Peyer's patch (tissue), 4 donors: ENCODE results near the gene USP3. TPM values are rescaled to one million over a fixed set of nuclear protein-coding genes. Genes with fewer than 3 reads are reported as not detected.

Experiments
- DNase-seq, 3 donors: peaks; one replicate each; pipeline ENCODE4 v3.0.0-alpha.2; 2017 to 2019
- H3K27ac ChIP-seq, 4 donors: fragments of 200-600 bp; sonication (generic); one replicate each; pipeline ENCODE4 v1.5.1; 2016 to 2019
- H3K27me3 ChIP-seq, 2 donors: fragments of 200-600 bp; sonication (generic); one replicate each; pipeline ENCODE4 v1.5.1; 2019
- H3K36me3 ChIP-seq, 3 donors: fragments of 200-600 bp; sonication (generic); one replicate each; pipeline ENCODE4 v1.5.1; 2016 to 2019
- H3K4me1 ChIP-seq, 4 donors: fragments of 200-600 bp; sonication (generic); one replicate each; pipeline ENCODE4 v1.5.1; 2016 to 2019
- H3K4me3 ChIP-seq, 4 donors: fragments of 200-600 bp; sonication (generic); 1 replicate in 3 of 4; 2 replicates in 1 of 4; pipeline ENCODE4 v1.5.1; 2016 to 2019; ENCODE audit warnings: mild to moderate bottlenecking in 1 of 4
- H3K9me3 ChIP-seq, 4 donors: fragments of 200-600 bp; sonication (generic); one replicate each; pipeline ENCODE4 v1.5.1; 2016 to 2019; ENCODE audit warnings: mild to moderate bottlenecking in 1 of 4
- POLR2A ChIP-seq, 2 donors: fragments of 450-650 bp; IDR thresholded peaks; one replicate each; pipeline ENCODE4 v1.5.1; 2017; ENCODE audit warnings: antibody characterized with exemption in 2 of 2, mild to moderate bottlenecking in 2 of 2, moderate library complexity in 2 of 2
- total RNA-seq, 4 donors: library from RNA; depleted of rRNA; stranded (reverse); fragments of >200 nt; gene quantifications; one replicate each; pipeline ENCODE4 v1.1.0, GENCODE V29; 2016
- TF ChIP-seq, protein P1 (sequence below), 6 experiments: fragments of 450-650 bp in 4 of 6; fragments of 200-600 bp in 2 of 6; sonication (generic) in 1 of 6; IDR thresholded peaks; one replicate each; pipeline ENCODE4 v1.5.1; 2017 to 2019; ENCODE audit warnings: antibody characterized with exemption in 6 of 6, mild to moderate bottlenecking in 3 of 6, moderate library complexity in 1 of 6

The USP3 gene
- total RNA-seq, 4 donors from 2014 or later: 67.8 to 86.1 (median 76.9) TPM

DNA sequence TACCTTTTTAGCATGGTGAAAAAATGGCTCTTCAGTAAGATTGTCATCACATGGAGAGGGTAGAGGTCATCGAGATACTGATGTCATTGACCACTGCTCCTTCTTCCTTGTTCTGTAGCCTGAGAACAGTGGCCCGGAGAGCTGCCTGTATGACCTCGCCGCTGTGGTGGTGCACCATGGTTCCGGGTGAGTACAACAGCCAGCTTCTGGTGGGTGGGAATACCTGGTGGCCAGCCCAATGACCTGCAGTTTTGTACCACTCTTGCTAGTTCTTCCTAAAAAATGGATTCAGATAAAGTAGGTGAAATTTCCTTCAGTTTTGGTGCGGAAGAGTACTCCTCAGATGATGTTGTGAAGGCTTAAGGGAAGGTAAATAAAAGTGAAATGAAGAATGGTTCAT is 84.4 kb downstream of the USP3 start:
- Histone ChIP-seq H3K4me3 (no peak overlapping the region), H3K36me3 (peaks cover 0 to 69% (median 2%) of the 10 kb centered on the region in 3 donors), H3K9me3 (no peaks in the 10 kb centered on the region), H3K27me3 (no peaks in the 10 kb centered on the region), H3K4me1 (no peaks in the 10 kb centered on the region), H3K27ac (no peak overlapping the region)
- no peak for TF ChIP-seq POLR2A (IDR thresholded peaks at IDR 0.05)
- TF ChIP-seq, protein P1, sequence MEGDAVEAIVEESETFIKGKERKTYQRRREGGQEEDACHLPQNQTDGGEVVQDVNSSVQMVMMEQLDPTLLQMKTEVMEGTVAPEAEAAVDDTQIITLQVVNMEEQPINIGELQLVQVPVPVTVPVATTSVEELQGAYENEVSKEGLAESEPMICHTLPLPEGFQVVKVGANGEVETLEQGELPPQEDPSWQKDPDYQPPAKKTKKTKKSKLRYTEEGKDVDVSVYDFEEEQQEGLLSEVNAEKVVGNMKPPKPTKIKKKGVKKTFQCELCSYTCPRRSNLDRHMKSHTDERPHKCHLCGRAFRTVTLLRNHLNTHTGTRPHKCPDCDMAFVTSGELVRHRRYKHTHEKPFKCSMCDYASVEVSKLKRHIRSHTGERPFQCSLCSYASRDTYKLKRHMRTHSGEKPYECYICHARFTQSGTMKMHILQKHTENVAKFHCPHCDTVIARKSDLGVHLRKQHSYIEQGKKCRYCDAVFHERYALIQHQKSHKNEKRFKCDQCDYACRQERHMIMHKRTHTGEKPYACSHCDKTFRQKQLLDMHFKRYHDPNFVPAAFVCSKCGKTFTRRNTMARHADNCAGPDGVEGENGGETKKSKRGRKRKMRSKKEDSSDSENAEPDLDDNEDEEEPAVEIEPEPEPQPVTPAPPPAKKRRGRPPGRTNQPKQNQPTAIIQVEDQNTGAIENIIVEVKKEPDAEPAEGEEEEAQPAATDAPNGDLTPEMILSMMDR (IDR thresholded peaks at IDR 0.05): no peak
- no peak for DNase-seq

DNA sequence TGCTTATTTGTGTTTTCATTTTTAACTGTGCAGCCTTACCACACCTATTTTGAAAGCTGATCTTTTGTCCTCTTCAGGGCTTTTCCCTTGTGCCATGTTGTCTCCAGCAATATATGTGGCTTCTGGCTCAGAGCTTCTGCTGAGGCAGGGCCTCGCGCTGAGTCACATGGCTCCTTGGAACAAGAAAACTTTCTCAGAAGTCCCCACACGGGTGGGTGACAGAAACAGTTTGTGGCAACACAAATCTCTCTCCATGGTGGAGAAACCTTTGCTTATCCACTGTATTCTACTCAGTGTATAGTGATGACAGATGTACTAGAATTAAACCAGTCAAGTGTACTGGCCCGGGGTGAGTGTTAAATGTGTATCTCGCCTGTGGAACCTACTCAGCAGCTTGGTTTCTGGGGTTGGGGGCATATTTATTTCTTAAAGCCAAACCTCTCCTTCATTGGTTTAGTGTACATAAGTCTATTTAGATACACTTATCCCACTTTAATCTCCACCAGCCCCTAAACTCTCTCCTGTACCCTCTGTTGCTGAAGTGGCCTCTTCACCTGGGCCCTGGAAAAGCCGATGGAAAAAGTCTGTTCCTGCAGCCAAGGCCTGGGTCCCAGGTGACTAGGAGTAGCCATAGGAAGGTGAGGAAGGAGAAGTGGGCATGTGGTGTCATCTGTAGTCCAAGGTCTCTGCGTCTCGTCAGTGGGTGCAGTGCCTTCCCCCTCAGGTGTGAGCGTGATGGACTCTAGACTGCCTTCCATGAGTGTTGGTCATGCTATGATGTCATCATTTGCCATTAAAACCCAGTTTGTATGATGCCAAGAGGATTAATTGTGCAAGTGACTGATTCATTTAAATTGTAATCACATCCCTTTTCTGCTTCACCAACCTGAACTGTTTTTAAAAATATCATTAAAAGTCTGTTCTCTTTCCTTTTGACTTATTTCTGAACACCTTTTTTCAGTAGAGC is 89.6 kb downstream of the USP3 start:
- Histone ChIP-seq H3K27me3 (no peaks in the 10 kb centered on the region), H3K4me3 (no peak overlapping the region), H3K9me3 (no peaks in the 10 kb centered on the region), H3K27ac (peak overlapping the region in 1 of 4 donors; percentile 53), H3K4me1 (peaks cover 0 to 34% (median 4%) of the 10 kb centered on the region in 4 donors), H3K36me3 (peaks cover 0 to 48% (median 2%) of the 10 kb centered on the region in 3 donors)
- DNase-seq: no peak
- no peak for TF ChIP-seq POLR2A (IDR thresholded peaks at IDR 0.05)
- TF ChIP-seq, protein P1 (IDR thresholded peaks at IDR 0.05): no peak

DNA sequence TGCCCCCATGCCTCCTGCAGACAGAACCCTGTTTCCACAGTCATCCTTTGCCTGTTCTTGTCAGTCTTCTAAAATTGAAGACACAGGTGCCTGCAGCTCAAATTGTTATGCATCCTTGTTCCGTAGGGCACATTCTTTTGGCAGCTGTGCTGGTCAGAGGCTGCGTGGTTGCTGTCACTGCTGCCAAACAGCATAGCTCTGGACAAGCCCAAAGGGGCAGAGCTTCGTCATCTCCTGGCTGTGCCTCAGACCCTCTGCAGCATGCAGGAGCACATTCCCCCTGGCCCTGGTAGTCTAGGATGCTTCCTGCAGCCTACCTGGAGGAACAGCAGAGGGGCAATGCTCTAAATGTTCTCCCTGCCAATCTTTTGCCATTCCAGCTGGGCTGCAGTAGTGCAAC is 90.7 kb downstream of the USP3 start:
- Histone ChIP-seq H3K27ac (peak overlapping the region in 2 of 4 donors; percentile 53 to 89), H3K27me3 (no peaks in the 10 kb centered on the region), H3K4me1 (peaks cover 0 to 34% (median 4%) of the 10 kb centered on the region in 4 donors), H3K4me3 (no peak overlapping the region), H3K36me3 (peaks cover 0 to 37% (median 2%) of the 10 kb centered on the region in 3 donors), H3K9me3 (no peaks in the 10 kb centered on the region)
- no peak for TF ChIP-seq POLR2A (IDR thresholded peaks at IDR 0.05)
- TF ChIP-seq, protein P1 (IDR thresholded peaks at IDR 0.05): no peak
- DNase-seq: no peak

DNA sequence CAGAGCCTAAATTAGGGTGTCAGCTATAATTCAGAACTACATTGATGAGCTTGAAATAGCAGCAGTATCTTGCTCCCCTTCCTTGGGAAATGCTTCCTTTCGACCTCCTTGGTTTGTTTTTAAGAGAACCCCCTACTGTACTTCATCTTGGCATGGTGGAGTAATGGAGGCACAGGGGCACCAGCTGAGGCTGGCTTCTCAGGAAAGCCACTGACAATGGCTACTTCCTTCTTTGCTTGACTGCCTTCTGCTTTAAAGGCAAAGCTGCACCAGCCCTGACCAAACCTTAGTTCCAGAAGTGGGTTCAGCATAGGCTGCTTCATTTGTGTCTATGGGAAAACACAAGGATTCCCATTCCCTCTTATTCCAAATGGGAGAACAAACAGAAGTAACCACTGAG is 91.3 kb downstream of the USP3 start:
- no peak overlapping the region for H3K4me3 ChIP-seq
- H3K27me3 ChIP-seq: no peaks in the 10 kb centered on the region
- H3K36me3 ChIP-seq: peaks cover 0 to 31% (median 2%) of the 10 kb centered on the region in 3 donors
- peaks cover 0 to 34% (median 4%) of the 10 kb centered on the region in 4 donors for H3K4me1 ChIP-seq
- no peak for DNase-seq
- H3K9me3 ChIP-seq: no peaks in the 10 kb centered on the region
- peak overlapping the region in 2 of 4 donors; percentile 53 to 89 for H3K27ac ChIP-seq
- TF ChIP-seq, protein P1 (IDR thresholded peaks at IDR 0.05): no peak
- no peak for TF ChIP-seq POLR2A (IDR thresholded peaks at IDR 0.05)

DNA sequence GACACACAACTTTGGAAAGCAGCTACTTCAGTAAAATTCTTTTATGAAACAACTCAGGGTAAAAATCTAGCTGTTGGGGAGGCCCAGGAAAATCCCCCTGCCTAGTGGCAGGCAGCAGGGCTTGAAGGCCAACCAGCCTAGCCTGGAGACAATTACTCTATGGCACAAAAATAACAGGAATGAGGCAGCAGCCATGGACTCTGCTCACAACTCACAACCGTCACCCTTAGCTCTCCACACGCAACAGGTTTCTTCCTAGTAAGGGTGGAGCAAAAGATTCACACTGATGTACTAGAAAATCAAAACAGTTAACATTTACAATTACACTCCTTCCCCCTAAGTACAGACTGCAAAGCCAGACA is 92.3 kb downstream of the USP3 start:
- DNase-seq: no peak
- Histone ChIP-seq H3K27me3 (no peaks in the 10 kb centered on the region), H3K36me3 (peaks cover 0 to 21% (median 2%) of the 10 kb centered on the region in 3 donors), H3K27ac (peak overlapping the region; percentile 21 to 89 (median 70)), H3K4me3 (no peak overlapping the region), H3K9me3 (no peaks in the 10 kb centered on the region), H3K4me1 (peaks cover 0 to 34% (median 6%) of the 10 kb centered on the region in 4 donors)
- TF ChIP-seq, protein P1 (IDR thresholded peaks at IDR 0.05): no peak
- no peak for TF ChIP-seq POLR2A (IDR thresholded peaks at IDR 0.05)
